Gastrocnemius medialis (tissue), 4 donors: ENCODE results near the gene KPTN.

Experiments used
- CTCF ChIP-seq, 5 experiments: fragments of 450-650 bp in 3 of 5; fragments of 200-600 bp in 2 of 5; sonication (generic) in 2 of 5; IDR thresholded peaks in 4 of 5; conservative IDR thresholded peaks in 1 of 5; 1 replicate in 4 of 5; 2 replicates in 1 of 5; pipeline ENCODE4 v1.5.1; 2016 to 2019; ENCODE audit warnings: antibody characterized with exemption in 5 of 5, mild to moderate bottlenecking in 3 of 5, moderate library complexity in 3 of 5
- POLR2A ChIP-seq, 2 donors: fragments of 450-650 bp; IDR thresholded peaks; one replicate each; pipeline ENCODE4 v1.6.1; 2017; ENCODE audit warnings: antibody characterized with exemption in 2 of 2, mild to moderate bottlenecking in 2 of 2, moderate library complexity in 2 of 2

GRCh38 chr19:47489072-47489914 lies 5.3 kb upstream of the KPTN start:
- no peak for TF ChIP-seq POLR2A (IDR thresholded peaks at IDR 0.05)
- TF ChIP-seq CTCF (IDR thresholded peaks at IDR 0.05 in 4 of 5, conservative IDR thresholded peaks at IDR 0.05 in 1 of 5): no peak
